Keratinocyte (primary cell): ENCODE data around the gene RPGRIP1. TPM values are rescaled to one million over a fixed set of nuclear protein-coding genes. Genes with fewer than 3 reads are reported as not detected.

Source experiments
- DNase-seq: peaks from one replicate; pipeline ENCODE4 v3.0.0-alpha.2; 2011; ENCODE audit warnings: low read depth, missing footprints, low spot score
- FAIRE-seq: peaks from 2 replicates; lab custom pipeline; 2011; peaks lifted over from hg19 to GRCh38; lab: Jason Lieb, UNC
- H2AFZ ChIP-seq: 2 replicates; pipeline ENCODE4 v1.6.0; 2012; ENCODE audit warnings: low read length, control low read depth, inconsistent platforms; ENCODE audit not compliant: control insufficient read depth
- H3K27ac ChIP-seq: 2 replicates; pipeline ENCODE4 v1.5.1; 2011; ENCODE audit warnings: low read length; ENCODE audit not compliant: control insufficient read depth, insufficient read depth
- H3K27me3 ChIP-seq: 3 replicates; pipeline ENCODE4 v1.6.0; 2011; ENCODE audit warnings: low read length; ENCODE audit not compliant: control insufficient read depth, insufficient read depth; ENCODE audit errors: extremely low read depth
- H3K36me3 ChIP-seq, 2 experiments: 2 replicates in 1 of 2; 3 replicates in 1 of 2; pipeline ENCODE4 v1.5.1; 2011; ENCODE audit warnings: low read length in 2 of 2, mild to moderate bottlenecking in 1 of 2; ENCODE audit not compliant: control insufficient read depth in 2 of 2, insufficient read depth in 2 of 2; ENCODE audit errors: extremely low read depth in 1 of 2
- H3K4me1 ChIP-seq: 3 replicates; pipeline ENCODE4 v1.5.1; 2011; ENCODE audit warnings: low read length; ENCODE audit not compliant: control insufficient read depth, insufficient read depth; ENCODE audit errors: extremely low read depth
- H3K4me2 ChIP-seq: 3 replicates; pipeline ENCODE4 v1.6.0; 2011; ENCODE audit warnings: low read depth, low read length; ENCODE audit not compliant: control insufficient read depth, insufficient read depth; ENCODE audit errors: extremely low read depth
- H3K4me3 ChIP-seq, 3 experiments: fragments of 200-600 bp in 1 of 3; sonication (generic) in 1 of 3; 2 replicates in 2 of 3; 3 replicates in 1 of 3; pipeline ENCODE4 v1.5.1; 2011 to 2016; ENCODE audit warnings: low read length in 3 of 3, mild to moderate bottlenecking in 3 of 3, control low read depth in 2 of 3, inconsistent platforms in 1 of 3, low read depth in 1 of 3, mixed read lengths in 1 of 3, mixed run types in 1 of 3, moderate library complexity in 1 of 3; ENCODE audit not compliant: control insufficient read depth in 2 of 3, insufficient read depth in 2 of 3; ENCODE audit errors: extremely low read depth in 1 of 3
- H3K79me2 ChIP-seq: 2 replicates; pipeline ENCODE4 v1.6.0; 2012; ENCODE audit warnings: low read length; ENCODE audit not compliant: control insufficient read depth, insufficient read depth
- H3K9ac ChIP-seq: 3 replicates; pipeline ENCODE4 v1.6.0; 2011; ENCODE audit warnings: low read length; ENCODE audit not compliant: control insufficient read depth, insufficient read depth; ENCODE audit errors: extremely low read depth
- H3K9me1 ChIP-seq: 3 replicates; pipeline ENCODE4 v1.6.0; 2011; ENCODE audit warnings: low read length; ENCODE audit not compliant: control insufficient read depth, insufficient read depth; ENCODE audit errors: extremely low read depth
- H3K9me3 ChIP-seq: 2 replicates; pipeline ENCODE4 v1.5.1; 2012; ENCODE audit warnings: low read depth, low read length; ENCODE audit not compliant: control insufficient read depth
- H4K20me1 ChIP-seq: 3 replicates; pipeline ENCODE4 v1.6.0; 2011; ENCODE audit warnings: low read length; ENCODE audit not compliant: control insufficient read depth, insufficient read depth; ENCODE audit errors: extremely low read depth
- CTCF ChIP-seq, 3 experiments: IDR thresholded peaks in 1 of 3; conservative IDR thresholded peaks in 1 of 3; optimal IDR thresholded peaks in 1 of 3; 2 replicates in 2 of 3; 3 replicates in 1 of 3; pipeline versions ENCODE3 to v1.5.1; 2011; ENCODE audit warnings: low read length in 3 of 3, mild to moderate bottlenecking in 3 of 3, moderate library complexity in 2 of 3, control low read depth in 1 of 3, inconsistent platforms in 1 of 3; ENCODE audit not compliant: insufficient read depth in 2 of 3; ENCODE audit errors: extremely low read depth in 1 of 3
- EZH2 ChIP-seq: IDR thresholded peaks from one replicate; pipeline ENCODE4 v1.6.1; 2012; ENCODE audit warnings: inconsistent platforms, mild to moderate bottlenecking, low read length, moderate library complexity
- dilution Hi-C: fragments of 300-500 bp; cut with MboI; formaldehyde crosslinking; loops from one replicate; pipeline ENCODE4 v1.7.0; 2020; ENCODE audit warnings: low sequenced_read_pairs; ENCODE audit not compliant: extremely low pct_ligation_motif_present
- polyA plus RNA-seq, 5 experiments: library from polyadenylated mRNA; depleted of rRNA in 3 of 5; stranded (reverse) in 3 of 5; stranded (forward) in 1 of 5; unstranded in 1 of 5; fragments of >200 nt; gene quantifications; 1 replicate in 1 of 5; 2 replicates in 3 of 5; 3 replicates in 1 of 5; pipeline versions ENCODE4 v1.2.1 to v1.2.3, GENCODE V29; 2011 to 2012; ENCODE audit warnings: missing spikeins in 2 of 5, low read depth in 1 of 5, low replicate concordance in 1 of 5

Gene RPGRIP1
- polyA plus RNA-seq, 1 donor (not counting 4 experiments of a cell fraction or from before 2014, with no cell fraction given): 0.07 TPM

GRCh38 chr14:21240417-21240816 lies 39.5 kb upstream of the RPGRIP1 start:
- peaks cover 15 to 29% of the 10 kb centered on the region in 2 experiments for H3K36me3 ChIP-seq
- dilution Hi-C loops: no loop called here
- no peak for FAIRE-seq

DNA sequence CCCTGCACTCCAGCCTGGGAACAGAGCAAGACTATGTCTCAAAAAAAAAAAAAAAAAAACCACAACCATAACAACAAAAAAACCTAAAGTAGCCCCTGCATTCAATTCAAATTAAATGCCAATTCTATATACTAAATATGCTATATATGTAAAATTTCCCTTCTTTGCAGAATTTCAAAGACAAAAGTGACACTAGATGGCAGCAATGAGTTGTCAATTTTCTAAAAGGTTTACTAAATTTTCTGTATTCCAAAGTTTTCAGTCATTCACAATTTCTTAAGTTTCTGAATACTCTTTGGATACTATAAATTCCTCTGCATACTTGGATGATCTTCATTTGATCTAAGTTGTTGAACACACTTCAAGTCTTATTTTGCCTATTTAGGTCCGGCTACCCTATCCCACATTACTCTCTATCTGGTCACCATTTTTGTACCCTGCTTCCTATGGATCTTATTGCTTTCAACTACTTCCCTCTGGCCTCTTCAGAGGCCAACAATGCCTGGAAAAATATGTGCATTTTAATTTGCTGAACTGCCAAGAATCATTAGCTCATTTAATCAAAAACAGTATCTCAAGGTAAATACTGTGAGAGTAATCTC lies 38.6 kb upstream of the RPGRIP1 start:
- no peak for FAIRE-seq
- Histone ChIP-seq H3K36me3 (peaks cover 15 to 34% of the 10 kb centered on the region in 2 experiments), H3K79me2 (peaks cover 100% of the 10 kb centered on the region), H3K9me3 (no peaks in the 10 kb centered on the region), H4K20me1 (peaks cover 75% of the 10 kb centered on the region), H3K4me2 (no peak overlapping the region), H2AFZ (no peak overlapping the region), H3K9ac (no peak overlapping the region), H3K9me1 (peaks cover 3% of the 10 kb centered on the region), H3K27me3 (no peaks in the 10 kb centered on the region), H3K4me3 (no peak overlapping the region), H3K27ac (no peak overlapping the region), H3K4me1 (no peaks in the 10 kb centered on the region)
- no peak for DNase-seq
- TF ChIP-seq EZH2 (no peak), CTCF (optimal IDR thresholded peaks at IDR 0.05 in 1 of 3, IDR thresholded peaks at IDR 0.05 in 1 of 3, conservative IDR thresholded peaks at IDR 0.05 in 1 of 3; ENCODE audit: extremely low read depth in 1 of 3, insufficient read depth in 2 of 3, low read length in 3 of 3) (no peak)
- dilution Hi-C loops: no loop called here

More at GRCh38 chr14:21240417-21240816, 39.5 kb upstream of the RPGRIP1 start:
- H3K27me3 ChIP-seq: no peaks in the 10 kb centered on the region
- H3K4me3 ChIP-seq: no peak overlapping the region
- H3K9ac ChIP-seq: no peak overlapping the region
- no peak overlapping the region for H3K4me2 ChIP-seq
- peaks cover 3% of the 10 kb centered on the region for H3K9me1 ChIP-seq
- no peak for DNase-seq
- H2AFZ ChIP-seq: no peak overlapping the region
- peaks cover 68% of the 10 kb centered on the region for H4K20me1 ChIP-seq
- peaks cover 100% of the 10 kb centered on the region for H3K79me2 ChIP-seq
- H3K27ac ChIP-seq: no peak overlapping the region
- TF ChIP-seq EZH2: no peak
- TF ChIP-seq CTCF (optimal IDR thresholded peaks at IDR 0.05 in 1 of 3, IDR thresholded peaks at IDR 0.05 in 1 of 3, conservative IDR thresholded peaks at IDR 0.05 in 1 of 3; ENCODE audit: extremely low read depth in 1 of 3, insufficient read depth in 2 of 3, low read length in 3 of 3): no peak
- H3K4me1 ChIP-seq: no peaks in the 10 kb centered on the region
- no peaks in the 10 kb centered on the region for H3K9me3 ChIP-seq
